Activated T-helper 1 cell treated with anti-CD3 and anti-CD28 coated beads, Interleukin-2, amount 50 U/mL, for 16 hours (primary cell): ENCODE measurements around the gene ZNF668.
A peak's percentile ranks its signal among the peaks of the same experiment; 100 is the strongest.
"Not testable (repeated sequence)": the region's sequence is repeated elsewhere in the genome, so short reads cannot be mapped to it uniquely, and the experiment has no call there.

Source experiments
- DNase-seq, 2 donors: peaks; one replicate each; pipeline ENCODE4 v3.0.0-alpha.2; 2020; ENCODE audit warnings: low read depth in 1 of 2, low spot score in 1 of 2

ZNF668 gene

DNA sequence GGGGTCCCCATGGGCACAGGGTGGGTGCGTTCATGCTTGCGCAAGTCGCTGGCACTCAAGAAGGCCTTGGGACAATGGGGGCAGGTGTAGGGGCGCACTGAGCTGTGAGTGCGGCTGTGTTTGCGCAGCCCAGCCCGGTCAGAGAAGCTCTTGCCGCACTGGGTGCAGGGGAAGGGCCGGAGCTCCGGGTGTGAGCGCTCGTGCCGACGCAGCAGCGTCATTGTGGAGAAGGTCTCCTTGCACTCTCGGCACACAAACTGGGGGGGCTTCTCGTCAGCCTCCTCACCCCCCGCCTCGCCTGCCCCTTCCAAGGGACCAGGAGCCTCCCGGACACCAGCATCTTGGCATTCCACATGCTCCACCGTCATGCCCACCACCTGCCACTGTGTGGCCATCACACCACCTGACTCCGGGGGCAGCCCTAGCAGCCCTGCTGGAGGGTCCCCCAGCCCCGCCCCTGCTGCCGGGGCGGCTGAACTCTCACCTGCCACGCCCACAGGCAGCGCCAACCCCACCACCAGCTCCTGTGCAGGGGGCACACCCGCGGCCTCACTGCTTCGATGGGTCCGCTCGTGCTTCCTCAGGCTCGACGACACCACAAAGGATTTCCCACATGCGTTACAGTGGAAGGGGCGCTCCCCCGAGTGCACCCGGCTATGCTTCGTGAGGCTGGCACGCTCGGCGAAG lies 12.8 kb downstream of the ZNF668 start:
- DNase-seq = no peak

- DNase-seq = no peak
Measured at GRCh38 chr16:31055613-31056012, 18.4 kb downstream of the ZNF668 start.

DNA sequence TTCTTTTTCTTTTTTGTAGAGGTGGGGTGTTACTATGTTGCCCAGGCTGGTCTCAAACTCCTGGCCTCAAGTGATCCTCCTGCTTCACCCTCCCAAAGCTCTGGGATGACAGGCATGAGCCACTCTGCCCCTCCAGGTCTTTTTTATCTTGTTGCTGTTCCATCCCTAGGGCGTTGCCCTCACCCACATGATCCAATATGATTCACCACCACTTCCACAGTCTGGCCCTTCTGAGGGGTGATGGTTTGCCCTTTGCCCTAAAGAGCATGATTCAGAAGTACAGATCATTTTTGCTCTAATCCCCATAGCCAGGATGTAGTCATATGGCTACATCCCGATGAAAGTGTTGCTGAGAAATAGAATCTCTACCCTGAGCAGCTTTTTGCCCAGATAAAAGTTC lies 21.9 kb downstream of the ZNF668 start:
- no peak for DNase-seq

DNA sequence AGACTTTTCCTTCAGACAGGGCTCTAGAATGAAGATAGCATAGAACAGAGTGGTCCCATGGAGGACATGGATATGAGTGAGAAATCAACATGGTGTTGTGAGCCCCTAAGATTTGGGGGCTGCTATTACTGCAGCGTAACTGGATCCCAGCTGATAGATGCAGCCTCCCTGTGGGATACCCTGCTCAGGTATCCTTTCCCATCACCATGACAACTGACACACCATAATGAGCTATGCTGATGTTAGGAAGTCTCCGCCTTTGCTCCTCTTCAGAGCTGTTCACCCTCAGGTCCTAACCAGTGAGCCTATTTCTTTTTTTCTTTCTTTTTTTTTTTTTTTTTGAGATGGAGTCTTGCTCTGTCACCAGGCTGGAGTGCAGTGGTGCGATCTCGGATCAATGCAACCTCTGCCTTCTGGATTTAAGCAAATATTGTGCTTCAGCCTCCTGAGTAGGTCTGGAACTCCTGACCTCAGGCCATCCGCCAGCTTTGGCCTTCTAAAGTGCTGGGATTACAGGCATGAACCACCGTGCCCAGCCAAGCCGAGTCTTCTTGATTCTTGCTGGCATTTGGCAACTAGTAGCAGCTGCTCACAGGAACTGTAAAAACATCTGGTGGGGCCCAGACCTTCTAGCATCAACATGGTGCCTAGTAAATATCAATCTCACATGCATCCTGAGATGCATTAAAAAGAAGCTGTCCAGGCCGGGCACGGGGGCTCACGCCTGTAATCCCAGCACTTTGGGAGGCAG lies 23.6 kb downstream of the ZNF668 start:
- DNase-seq = no peak

GRCh38 chr16:31043898-31044481 lies 30.1 kb downstream of the ZNF668 start:
- no peak for DNase-seq

DNA sequence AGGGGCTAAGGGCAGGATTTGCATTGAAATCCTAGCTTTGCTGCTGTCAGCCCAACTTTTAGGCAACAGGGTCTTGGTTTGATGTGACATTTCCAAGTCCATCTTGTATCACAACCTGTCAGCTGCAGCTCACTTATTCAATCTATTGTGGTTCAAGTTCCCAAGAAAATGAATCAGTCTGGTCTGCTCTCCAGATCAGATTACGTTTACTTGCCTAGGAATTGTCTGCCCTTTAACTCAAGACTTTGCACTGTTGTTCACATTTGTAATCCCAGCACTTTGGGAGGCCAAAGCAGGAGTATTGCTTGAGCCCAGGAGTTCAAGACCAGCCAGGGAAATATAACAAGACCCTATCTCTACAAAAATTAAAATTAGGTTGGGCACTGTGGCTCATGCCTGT lies 30.7 kb downstream of the ZNF668 start:
- no peak for DNase-seq

- no peak for DNase-seq
Measured at GRCh38 chr16:31042866-31043265, 31.2 kb downstream of the ZNF668 start.

GRCh38 chr16:31038993-31039392 lies 35.0 kb downstream of the ZNF668 start:
- no peak for DNase-seq

GRCh38 chr16:31036691-31037090 lies 37.3 kb downstream of the ZNF668 start:
- no peak for DNase-seq

- peak; percentile 74 for DNase-seq
Measured at GRCh38 chr16:31033709-31034492, 40.1 kb downstream of the ZNF668 start.

GRCh38 chr16:31032736-31033708 lies 41.0 kb downstream of the ZNF668 start, which contains the start of gene STX4:
Gene STX4, plus strand, starts transcription at chr16:31033558. Its CDS starts 248 bp downstream, at chr16:31033806.
- DNase-seq = peak; percentile 94 to 95

DNA sequence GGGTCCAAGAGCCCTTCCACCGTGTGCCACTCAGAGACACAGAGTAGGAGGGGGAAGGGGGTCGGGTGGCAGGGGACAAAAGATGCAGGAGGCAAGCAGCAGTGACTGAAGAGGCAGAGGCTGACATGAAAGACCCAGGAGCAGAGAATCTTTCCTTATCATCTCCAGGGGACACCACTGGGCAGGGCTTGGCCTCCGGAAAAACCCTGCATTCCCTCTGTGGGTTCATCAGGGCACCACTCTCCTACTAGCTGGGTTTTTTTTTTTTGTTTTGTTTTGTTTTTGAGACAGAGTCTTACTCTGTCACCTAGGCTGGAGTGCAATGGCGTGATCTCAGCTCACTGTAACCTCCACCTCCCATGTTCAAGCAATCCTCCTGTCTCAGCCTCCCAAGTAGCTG lies 42.8 kb downstream of the ZNF668 start:
- DNase-seq = no peak

- no peak for DNase-seq
Measured at GRCh38 chr16:31029272-31029671, 44.8 kb downstream of the ZNF668 start.

DNA sequence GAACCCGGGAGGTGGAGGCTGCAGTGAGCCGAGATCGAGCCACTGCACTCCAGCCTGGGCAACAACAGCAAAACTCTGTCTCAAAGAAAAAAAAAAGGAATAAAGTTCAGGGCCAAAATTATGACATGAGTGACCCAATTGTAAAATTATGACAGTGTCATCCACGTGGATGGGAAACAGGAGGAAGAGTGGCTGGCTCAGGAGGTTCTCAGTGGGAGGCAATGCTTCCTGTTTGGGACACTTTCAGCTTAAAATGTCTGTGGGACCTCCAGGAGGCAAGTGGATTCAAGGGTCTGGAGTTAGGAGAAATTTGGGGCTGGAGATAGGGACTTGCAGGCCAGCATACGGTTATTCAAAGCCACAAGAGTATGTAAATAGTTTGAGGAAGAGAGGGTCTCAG lies 48.7 kb downstream of the ZNF668 start:
- DNase-seq = no peak

GRCh38 chr16:31023627-31024226 lies 50.3 kb downstream of the ZNF668 start:
- no peak for DNase-seq

DNA sequence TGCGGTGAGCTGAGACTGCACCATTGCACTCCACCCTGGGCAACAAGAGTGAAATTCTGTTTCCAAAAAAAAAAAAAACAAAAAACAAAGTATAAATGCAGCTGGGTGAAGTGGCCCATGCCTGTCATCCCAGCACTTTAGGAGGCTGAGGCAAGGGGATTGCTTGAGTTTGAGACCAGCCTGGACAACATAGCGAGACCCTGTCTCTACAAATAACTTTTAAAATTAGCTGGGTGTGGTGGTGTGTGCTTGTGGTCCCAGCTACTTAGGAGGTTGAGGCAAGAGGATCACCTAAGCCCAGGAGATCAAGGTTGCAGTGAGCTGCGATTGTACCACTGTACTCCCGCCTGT lies 50.8 kb downstream of the ZNF668 start:
- no peak for DNase-seq

DNA sequence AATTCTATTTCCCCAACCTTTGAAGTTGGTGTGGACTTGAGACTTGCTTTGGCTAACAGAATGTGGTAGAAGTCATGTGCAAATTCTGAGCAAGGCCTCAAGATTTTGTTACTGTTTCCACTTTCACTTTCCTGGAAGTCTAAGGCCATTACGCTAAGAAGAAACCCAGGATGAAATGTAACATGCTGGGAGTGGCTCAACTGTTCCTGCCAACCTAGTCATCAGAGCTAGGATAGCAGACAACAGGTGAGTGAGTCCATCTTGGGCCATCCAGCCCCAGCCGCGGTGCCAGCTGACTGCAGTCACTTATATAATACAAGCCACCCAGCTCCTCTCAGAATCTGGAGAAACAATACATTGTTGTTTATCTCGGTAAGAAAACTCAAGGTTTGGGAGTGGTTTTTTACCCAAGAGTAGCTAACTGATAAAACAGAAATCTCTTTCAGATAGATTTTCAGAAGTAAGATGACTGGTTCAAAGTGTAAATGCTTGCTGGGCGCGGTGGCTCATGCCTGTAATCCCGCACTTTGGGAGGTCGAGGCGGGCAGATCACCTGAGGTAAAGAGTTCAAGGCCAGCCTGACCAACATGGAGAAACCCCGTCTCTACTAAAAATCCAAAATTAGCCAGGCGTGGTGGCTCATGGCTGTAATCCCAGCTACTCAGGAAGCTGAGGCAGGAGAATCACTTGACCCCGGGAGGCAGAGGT lies 51.3 kb downstream of the ZNF668 start:
- DNase-seq = no peak

DNA sequence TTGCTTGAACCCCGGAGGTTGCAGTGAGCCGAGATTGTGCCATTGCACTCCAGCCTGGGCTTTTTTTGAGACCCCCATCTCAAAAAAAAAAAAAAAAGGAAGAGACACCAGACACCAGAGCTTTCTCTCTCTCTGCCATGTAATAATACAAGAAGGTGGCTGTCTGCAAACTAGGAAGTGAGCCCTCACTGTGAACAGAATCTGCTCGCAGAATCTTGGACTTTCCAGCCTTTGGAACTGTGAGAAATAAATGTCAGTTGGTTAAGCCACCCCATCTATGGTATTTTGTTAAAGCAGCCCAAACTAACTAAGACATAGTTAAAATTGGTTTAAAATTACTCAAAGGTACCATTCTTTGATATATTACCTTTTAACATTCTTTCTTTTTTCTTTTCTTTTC lies 53.5 kb downstream of the ZNF668 start:
- no peak for DNase-seq

DNA sequence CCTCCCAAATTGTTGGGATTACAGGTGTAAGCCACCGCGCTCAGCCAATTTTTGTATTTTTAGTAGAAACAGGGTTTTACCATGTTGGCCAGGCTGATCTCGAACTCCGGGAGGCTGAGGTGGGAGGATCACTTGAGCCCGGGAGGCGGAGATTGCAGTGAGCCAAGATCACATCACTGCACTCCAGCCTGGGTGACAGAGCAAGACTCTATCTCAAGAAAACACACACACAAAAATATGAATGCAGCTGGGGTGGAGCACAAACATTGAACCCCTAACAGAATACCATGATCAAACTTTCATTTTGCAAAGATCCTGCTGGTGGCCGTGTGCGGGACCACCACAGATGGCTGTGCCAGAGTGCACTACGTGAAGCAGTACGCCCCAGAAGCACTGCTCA lies 56.3 kb downstream of the ZNF668 start:
- DNase-seq = not testable (repeated sequence)
